ENCODE results near the gene DYNC1I2. TPM values are rescaled to one million over a fixed set of nuclear protein-coding genes. Genes with fewer than 3 reads are reported as not detected.

Gene DYNC1I2
- total RNA-seq, 1 experiment from 2014 or later = 124 TPM

- no TSS peak for BruUV-seq (replicated peaks)
- ChIA-PET POLR2A (ENCODE audit: low non-redundant PET) (no interaction called here), CTCF (interaction anchor here (1.0 kb wide), 1 partner anchor 311 kb away, joined by 3 read pairs; no protein-coding TSS in a partner anchor)
- Histone ChIP-seq H3K27ac (ENCODE audit: low read depth, low read length, poor library complexity, severe bottlenecking) (peak overlapping the region; percentile 41), H3K9me3 (ENCODE audit: low read depth, low read length, poor library complexity, severe bottlenecking) (no peaks in the 10 kb centered on the region), H3K27me3 (replicated peaks; ENCODE audit: insufficient read depth, low read depth, low read length, poor library complexity) (no peaks in the 10 kb centered on the region), H3K36me3 (ENCODE audit: insufficient read depth, low read length, poor library complexity, severe bottlenecking) (no peaks in the 10 kb centered on the region), H3K4me1 (ENCODE audit: insufficient read depth, low read length, poor library complexity, severe bottlenecking) (peaks cover 48% of the 10 kb centered on the region), H3K4me3 (ENCODE audit: low read depth, low read length, poor library complexity, severe bottlenecking) (no peak overlapping the region)
- no peak for TF ChIP-seq EZH2 (IDR thresholded peaks at IDR 0.05; ENCODE audit: borderline replicate concordance, low read depth, low read length, poor library complexity, severe bottlenecking)
- TF ChIP-seq CTCF (conservative IDR thresholded peaks at IDR 0.05; ENCODE audit: low read depth, low read length) = no peak
- intact Hi-C loops (cut with micrococcal nuclease; ENCODE audit: unreplicated experiment) = no loop called here
- peak; percentile 54 for DNase-seq (ENCODE audit: low spot score)
These were observed 107.6 kb downstream of the DYNC1I2 start for GRCh38 chr2:171794918-171795317.

Other genes starting within 250 kb of the DYNC1I2 start
- gene CYBRD1, start 165.0 kb upstream of the DYNC1I2 start, total RNA-seq (2021) = 7.3 and 8.5 TPM in 2 replicates
- 17.7 and 19.2 TPM in 2 replicates for gene SLC25A12, start 206.8 kb downstream of the DYNC1I2 start, total RNA-seq (2021)
- 109 and 115 TPM in 2 replicates for gene HAT1, start 235.0 kb downstream of the DYNC1I2 start, total RNA-seq (2021)

Measured in A673 (cell line).